ENCODE results near the gene CDKN1B.

CDKN1B gene
- 421 to 1,059 (median 546) reads per million in 3 donors for total RNA-seq

DNA sequence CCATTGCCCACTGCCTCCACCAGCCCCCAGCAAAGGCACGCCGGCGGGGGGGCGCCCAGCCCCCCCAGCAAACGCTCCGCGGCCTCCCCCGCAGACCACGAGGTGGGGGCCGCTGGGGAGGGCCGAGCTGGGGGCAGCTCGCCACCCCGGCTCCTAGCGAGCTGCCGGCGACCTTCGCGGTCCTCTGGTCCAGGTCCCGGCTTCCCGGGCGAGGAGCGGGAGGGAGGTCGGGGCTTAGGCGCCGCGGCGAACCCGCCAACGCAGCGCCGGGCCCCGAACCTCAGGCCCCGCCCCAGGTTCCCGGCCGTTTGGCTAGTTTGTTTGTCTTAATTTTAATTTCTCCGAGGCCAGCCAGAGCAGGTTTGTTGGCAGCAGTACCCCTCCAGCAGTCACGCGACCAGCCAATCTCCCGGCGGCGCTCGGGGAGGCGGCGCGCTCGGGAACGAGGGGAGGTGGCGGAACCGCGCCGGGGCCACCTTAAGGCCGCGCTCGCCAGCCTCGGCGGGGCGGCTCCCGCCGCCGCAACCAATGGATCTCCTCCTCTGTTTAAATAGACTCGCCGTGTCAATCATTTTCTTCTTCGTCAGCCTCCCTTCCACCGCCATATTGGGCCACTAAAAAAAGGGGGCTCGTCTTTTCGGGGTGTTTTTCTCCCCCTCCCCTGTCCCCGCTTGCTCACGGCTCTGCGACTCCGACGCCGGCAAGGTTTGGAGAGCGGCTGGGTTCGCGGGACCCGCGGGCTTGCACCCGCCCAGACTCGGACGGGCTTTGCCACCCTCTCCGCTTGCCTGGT lies at the start of gene CDKN1B:
Gene CDKN1B, plus strand, starts transcription at position 576 of the 793 bp plus-strand sequence. CDS start 472 bp downstream, outside the sequence.
- Histone ChIP-seq H3K4me1 (ENCODE audit: control insufficient read depth, insufficient read depth, low read length, poor library complexity, severe bottlenecking) (peaks cover 7% of the 10 kb centered on the region), H3K9me3 (ENCODE audit: control insufficient read depth, low read length) (no peaks in the 10 kb centered on the region), H3K27ac (ENCODE audit: insufficient read depth, low read length, poor library complexity, severe bottlenecking) (peak within 1 kb of the TSS; percentile 97), H3K4me3 (ENCODE audit: insufficient read depth, low read depth, low read length, poor library complexity, severe bottlenecking) (peak within 1 kb of the TSS; percentile 99), H3K36me3 (ENCODE audit: control insufficient read depth, insufficient read depth, low read length) (peaks cover 32% of the 10 kb centered on the region), H3K27me3 (replicated peaks; ENCODE audit: control insufficient read depth, insufficient read depth, low read length, poor library complexity, severe bottlenecking) (no peaks in the 10 kb centered on the region)
- DNase-seq = peak; percentile 78 to 82 (median 81)

GRCh38 chr12:12668005-12668404 lies 49.2 kb upstream of the CDKN1B start:
- H3K9me3 ChIP-seq (ENCODE audit: control insufficient read depth, low read length) = no peaks in the 10 kb centered on the region
- H3K4me3 ChIP-seq (ENCODE audit: insufficient read depth, low read depth, low read length, poor library complexity, severe bottlenecking) = no peak overlapping the region
- no peaks in the 10 kb centered on the region for H3K27me3 ChIP-seq (replicated peaks; ENCODE audit: control insufficient read depth, insufficient read depth, low read length, poor library complexity, severe bottlenecking)
- no peak overlapping the region for H3K27ac ChIP-seq (ENCODE audit: insufficient read depth, low read length, poor library complexity, severe bottlenecking)
- no peaks in the 10 kb centered on the region for H3K36me3 ChIP-seq (ENCODE audit: control insufficient read depth, insufficient read depth, low read length)
- no peak for DNase-seq
- no peaks in the 10 kb centered on the region for H3K4me1 ChIP-seq (ENCODE audit: control insufficient read depth, insufficient read depth, low read length, poor library complexity, severe bottlenecking)

DNA sequence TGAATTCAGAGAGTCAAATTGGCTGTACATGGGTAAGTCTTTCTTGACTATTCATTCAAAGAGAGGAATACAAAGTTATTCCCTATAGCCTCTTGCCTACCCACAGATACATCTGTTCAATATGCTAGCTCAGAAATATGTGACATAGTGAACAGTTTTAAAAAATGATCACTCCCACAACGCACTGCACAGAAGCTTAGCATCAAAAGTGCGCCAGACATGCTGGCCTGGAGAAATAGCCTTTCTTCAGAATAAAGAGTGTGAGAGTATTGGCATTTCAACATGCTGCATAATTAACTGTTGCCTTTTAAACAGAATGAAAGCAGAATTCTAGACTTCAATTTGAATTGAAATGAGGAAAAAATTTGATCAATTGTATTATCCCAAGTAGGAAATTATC lies 48.1 kb upstream of the CDKN1B start:
- H3K4me1 ChIP-seq (ENCODE audit: control insufficient read depth, insufficient read depth, low read length, poor library complexity, severe bottlenecking) = no peaks in the 10 kb centered on the region
- H3K36me3 ChIP-seq (ENCODE audit: control insufficient read depth, insufficient read depth, low read length) = no peaks in the 10 kb centered on the region
- H3K4me3 ChIP-seq (ENCODE audit: insufficient read depth, low read depth, low read length, poor library complexity, severe bottlenecking) = no peak overlapping the region
- no peaks in the 10 kb centered on the region for H3K9me3 ChIP-seq (ENCODE audit: control insufficient read depth, low read length)
- H3K27me3 ChIP-seq (replicated peaks; ENCODE audit: control insufficient read depth, insufficient read depth, low read length, poor library complexity, severe bottlenecking) = no peaks in the 10 kb centered on the region
- no peak overlapping the region for H3K27ac ChIP-seq (ENCODE audit: insufficient read depth, low read length, poor library complexity, severe bottlenecking)
- no peak for DNase-seq

DNA sequence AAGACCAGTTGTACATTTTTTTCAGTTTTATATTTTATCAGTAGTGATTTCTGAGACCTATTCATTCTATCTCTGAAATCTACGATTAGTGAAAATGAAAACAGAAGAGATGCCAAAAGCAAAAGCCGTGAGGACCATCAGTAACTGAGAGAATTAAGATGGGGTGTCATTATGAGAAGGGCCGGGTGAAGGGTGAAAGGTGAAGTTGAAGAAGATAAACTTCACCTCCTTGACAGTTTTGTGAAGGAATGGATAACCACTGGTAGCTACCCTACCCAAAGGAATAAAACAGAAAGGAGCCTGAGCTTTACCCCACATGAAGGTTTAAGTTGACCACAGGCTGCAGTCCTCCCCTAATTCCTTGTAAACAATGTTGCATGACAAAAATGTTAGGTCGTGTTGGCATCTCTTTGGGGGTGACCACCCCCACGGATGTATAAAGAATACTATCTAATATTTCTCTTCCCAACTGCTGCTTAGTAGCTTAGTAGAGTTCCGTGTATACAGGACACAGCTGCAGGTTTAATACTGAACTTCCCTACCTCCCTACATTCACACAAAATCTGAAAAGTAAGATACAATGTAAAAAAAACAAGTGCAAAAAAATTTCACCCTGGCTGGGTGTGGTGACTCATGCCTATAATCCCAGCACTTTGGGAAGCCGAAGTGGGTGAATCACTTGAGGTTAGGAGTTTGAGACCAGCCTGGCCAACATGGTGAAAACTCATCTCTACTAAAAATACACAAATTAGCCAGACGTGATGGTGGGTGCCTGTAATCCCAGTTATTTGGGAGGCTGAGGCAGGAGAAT lies 45.1 kb upstream of the CDKN1B start:
- Histone ChIP-seq H3K27ac (ENCODE audit: insufficient read depth, low read length, poor library complexity, severe bottlenecking) (no peak overlapping the region), H3K4me1 (ENCODE audit: control insufficient read depth, insufficient read depth, low read length, poor library complexity, severe bottlenecking) (no peaks in the 10 kb centered on the region), H3K36me3 (ENCODE audit: control insufficient read depth, insufficient read depth, low read length) (no peaks in the 10 kb centered on the region), H3K4me3 (ENCODE audit: insufficient read depth, low read depth, low read length, poor library complexity, severe bottlenecking) (no peak overlapping the region), H3K9me3 (ENCODE audit: control insufficient read depth, low read length) (no peaks in the 10 kb centered on the region), H3K27me3 (replicated peaks; ENCODE audit: control insufficient read depth, insufficient read depth, low read length, poor library complexity, severe bottlenecking) (no peaks in the 10 kb centered on the region)
- DNase-seq = no peak

- no peaks in the 10 kb centered on the region for H3K4me1 ChIP-seq (ENCODE audit: control insufficient read depth, insufficient read depth, low read length, poor library complexity, severe bottlenecking)
- no peaks in the 10 kb centered on the region for H3K27me3 ChIP-seq (replicated peaks; ENCODE audit: control insufficient read depth, insufficient read depth, low read length, poor library complexity, severe bottlenecking)
- H3K9me3 ChIP-seq (ENCODE audit: control insufficient read depth, low read length) = no peaks in the 10 kb centered on the region
- DNase-seq = no peak
- H3K36me3 ChIP-seq (ENCODE audit: control insufficient read depth, insufficient read depth, low read length) = no peaks in the 10 kb centered on the region
- no peak overlapping the region for H3K4me3 ChIP-seq (ENCODE audit: insufficient read depth, low read depth, low read length, poor library complexity, severe bottlenecking)
- no peak overlapping the region for H3K27ac ChIP-seq (ENCODE audit: insufficient read depth, low read length, poor library complexity, severe bottlenecking)
These were observed 43.9 kb upstream of the CDKN1B start for GRCh38 chr12:12673296-12673695.

DNA sequence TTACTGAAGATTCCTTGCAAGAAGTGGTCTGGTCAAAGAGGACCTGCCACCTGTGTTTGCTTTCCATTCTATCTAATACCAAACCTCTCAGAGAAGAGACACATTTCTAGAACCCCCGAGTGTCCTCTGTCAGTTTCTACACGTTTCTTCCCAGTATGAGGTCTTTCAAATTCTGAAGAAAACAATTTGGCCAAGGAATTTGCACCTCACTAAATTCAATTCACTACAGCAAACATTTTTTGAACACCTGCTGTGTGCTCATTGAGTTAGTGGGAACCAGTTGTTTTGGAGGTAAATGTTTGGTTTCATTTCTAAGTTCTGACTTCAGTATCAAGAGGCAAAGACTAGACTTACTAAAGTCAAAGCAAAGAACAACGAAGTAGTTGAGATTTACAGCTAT lies 40.6 kb upstream of the CDKN1B start:
- H3K27ac ChIP-seq (ENCODE audit: insufficient read depth, low read length, poor library complexity, severe bottlenecking) = no peak overlapping the region
- no peaks in the 10 kb centered on the region for H3K9me3 ChIP-seq (ENCODE audit: control insufficient read depth, low read length)
- no peaks in the 10 kb centered on the region for H3K27me3 ChIP-seq (replicated peaks; ENCODE audit: control insufficient read depth, insufficient read depth, low read length, poor library complexity, severe bottlenecking)
- H3K4me3 ChIP-seq (ENCODE audit: insufficient read depth, low read depth, low read length, poor library complexity, severe bottlenecking) = no peak overlapping the region
- H3K4me1 ChIP-seq (ENCODE audit: control insufficient read depth, insufficient read depth, low read length, poor library complexity, severe bottlenecking) = no peaks in the 10 kb centered on the region
- H3K36me3 ChIP-seq (ENCODE audit: control insufficient read depth, insufficient read depth, low read length) = no peaks in the 10 kb centered on the region
- no peak for DNase-seq

DNA sequence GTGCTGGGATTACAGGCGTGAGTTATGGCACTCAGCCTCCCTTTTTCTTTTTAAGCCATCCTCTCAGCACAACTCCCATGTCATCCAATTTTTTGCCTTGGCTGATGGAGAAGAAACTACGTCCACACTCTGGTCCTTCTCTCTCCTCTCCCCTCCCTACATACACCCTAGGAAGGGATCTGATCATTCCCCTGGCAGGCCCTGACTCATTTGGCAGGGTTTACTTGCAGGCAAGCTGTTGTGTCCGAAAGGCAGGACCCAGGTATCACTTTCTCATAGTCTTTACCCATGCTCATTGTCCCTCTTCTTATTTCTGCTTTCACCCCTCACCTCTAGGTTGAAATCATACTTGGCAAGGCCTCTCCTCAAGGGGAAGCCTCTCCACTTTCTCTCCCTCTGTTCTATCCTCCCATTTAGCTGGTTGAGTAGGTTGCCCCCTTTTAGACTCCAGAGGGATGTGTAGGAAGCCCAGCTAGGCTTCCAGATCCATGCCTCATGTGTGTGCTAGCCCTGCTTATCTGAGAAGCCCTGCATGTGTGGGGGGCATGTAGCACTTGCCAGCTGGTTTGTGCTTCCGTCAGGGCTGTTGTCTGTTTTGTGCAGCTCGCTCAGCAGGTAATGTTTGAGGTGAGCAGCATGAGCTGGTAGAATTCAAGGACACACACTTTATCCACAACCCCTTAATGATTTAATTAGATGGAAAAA lies 36.0 kb upstream of the CDKN1B start:
- Histone ChIP-seq H3K4me3 (ENCODE audit: insufficient read depth, low read depth, low read length, poor library complexity, severe bottlenecking) (no peak overlapping the region), H3K27me3 (replicated peaks; ENCODE audit: control insufficient read depth, insufficient read depth, low read length, poor library complexity, severe bottlenecking) (no peaks in the 10 kb centered on the region), H3K9me3 (ENCODE audit: control insufficient read depth, low read length) (no peaks in the 10 kb centered on the region), H3K4me1 (ENCODE audit: control insufficient read depth, insufficient read depth, low read length, poor library complexity, severe bottlenecking) (no peaks in the 10 kb centered on the region), H3K27ac (ENCODE audit: insufficient read depth, low read length, poor library complexity, severe bottlenecking) (no peak overlapping the region), H3K36me3 (ENCODE audit: control insufficient read depth, insufficient read depth, low read length) (no peaks in the 10 kb centered on the region)
- no peak for DNase-seq

GRCh38 chr12:12682284-12682683 lies 34.9 kb upstream of the CDKN1B start:
- DNase-seq = no peak
- H3K9me3 ChIP-seq (ENCODE audit: control insufficient read depth, low read length) = no peaks in the 10 kb centered on the region

DNA sequence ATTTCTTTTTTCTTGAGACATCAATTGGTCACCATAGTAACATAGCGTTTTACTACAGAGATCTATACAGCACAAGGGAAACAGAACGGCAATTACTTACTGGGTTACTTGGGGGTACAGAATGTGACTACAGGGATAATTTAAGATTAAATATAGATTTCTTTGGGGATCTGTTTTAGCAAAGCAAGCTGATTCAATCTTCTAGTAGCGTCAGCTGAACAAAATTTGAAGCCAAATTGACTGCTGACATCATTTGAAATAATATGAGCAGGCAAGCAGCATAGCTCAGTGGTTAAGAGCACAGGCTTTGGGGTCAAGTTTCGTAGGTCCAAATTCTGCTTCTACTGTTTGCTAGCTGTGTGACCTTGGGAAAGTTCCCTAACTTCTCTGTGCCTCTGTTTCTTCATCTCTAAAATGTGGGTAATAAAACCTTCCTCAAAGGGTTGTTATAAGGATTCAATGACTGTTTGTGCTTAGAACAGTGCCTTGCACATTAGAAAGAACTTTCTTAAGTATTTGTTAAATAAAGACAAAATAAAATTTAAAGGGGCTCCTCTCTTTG lies 34.0 kb upstream of the CDKN1B start:
- Histone ChIP-seq H3K27me3 (replicated peaks; ENCODE audit: control insufficient read depth, insufficient read depth, low read length, poor library complexity, severe bottlenecking) (no peaks in the 10 kb centered on the region), H3K4me3 (ENCODE audit: insufficient read depth, low read depth, low read length, poor library complexity, severe bottlenecking) (no peak overlapping the region), H3K4me1 (ENCODE audit: control insufficient read depth, insufficient read depth, low read length, poor library complexity, severe bottlenecking) (no peaks in the 10 kb centered on the region), H3K9me3 (ENCODE audit: control insufficient read depth, low read length) (no peaks in the 10 kb centered on the region), H3K27ac (ENCODE audit: insufficient read depth, low read length, poor library complexity, severe bottlenecking) (no peak overlapping the region), H3K36me3 (ENCODE audit: control insufficient read depth, insufficient read depth, low read length) (no peaks in the 10 kb centered on the region)
- DNase-seq = no peak

More at GRCh38 chr12:12682284-12682683, 34.9 kb upstream of the CDKN1B start:
- Histone ChIP-seq H3K27me3 (replicated peaks; ENCODE audit: control insufficient read depth, insufficient read depth, low read length, poor library complexity, severe bottlenecking) (no peaks in the 10 kb centered on the region), H3K4me1 (ENCODE audit: control insufficient read depth, insufficient read depth, low read length, poor library complexity, severe bottlenecking) (no peaks in the 10 kb centered on the region), H3K27ac (ENCODE audit: insufficient read depth, low read length, poor library complexity, severe bottlenecking) (no peak overlapping the region), H3K36me3 (ENCODE audit: control insufficient read depth, insufficient read depth, low read length) (no peaks in the 10 kb centered on the region), H3K4me3 (ENCODE audit: insufficient read depth, low read depth, low read length, poor library complexity, severe bottlenecking) (no peak overlapping the region)
